Right lobe of liver (tissue), 4 donors: Measurements from ENCODE around the gene CITED2.

Source experiments
- CTCF ChIP-seq, 4 donors: fragments of 200-600 bp in 3 of 4; fragments of 450-650 bp in 1 of 4; IDR thresholded peaks; one replicate each; pipeline versions ENCODE4 v1.5.1 to v1.8.0; 2016 to 2022; ENCODE audit warnings: antibody characterized with exemption in 4 of 4, mild to moderate bottlenecking in 2 of 4
- POLR2A ChIP-seq: fragments of 450-650 bp; IDR thresholded peaks from one replicate; pipeline ENCODE4 v1.6.1; 2017; ENCODE audit warnings: antibody characterized with exemption, mild to moderate bottlenecking
- donor health status: DM: no; HTN: no; CAD: no.
- donor health status: DM: no; HTN: no; CAD: no.
- donor health status: DM: no; HTN: yes; CAD: no.

- TF ChIP-seq CTCF (IDR thresholded peaks at IDR 0.05) (peak; percentile 70 to 89 (median 76)), POLR2A (no peak)
Measured at GRCh38 chr6:139364302-139364981, 10.0 kb downstream of the CITED2 start.
